Raji (cell line): ENCODE data around the gene IRAG1.

Experiments
- POLR2A ChIP-seq: IDR thresholded peaks from 2 replicates; pipeline ENCODE4 v1.6.1; 2011; ENCODE audit warnings: low read depth, low read length, control low read depth; ENCODE audit not compliant: insufficient read depth

Gene IRAG1

GRCh38 chr11:10693509-10694081 lies at the start of gene IRAG1:
TSS of gene IRAG1 (minus strand) at chr11:10693755. CDS start at chr11:10693602, 153 bp downstream.
- TF ChIP-seq POLR2A: no peak

GRCh38 chr11:10742460-10743208 lies 49.1 kb upstream of the IRAG1 start:
- no peak for TF ChIP-seq POLR2A

GRCh38 chr11:10735481-10736475 lies 42.2 kb upstream of the IRAG1 start:
- TF ChIP-seq POLR2A: no peak

GRCh38 chr11:10731064-10731680 lies 37.6 kb upstream of the IRAG1 start:
- TF ChIP-seq POLR2A: no peak

- TF ChIP-seq POLR2A: no peak
These were observed 36.6 kb upstream of the IRAG1 start for GRCh38 chr11:10730151-10730550.

GRCh38 chr11:10728789-10729472 lies 35.4 kb upstream of the IRAG1 start:
- no peak for TF ChIP-seq POLR2A

GRCh38 chr11:10728154-10728553 lies 34.6 kb upstream of the IRAG1 start:
- TF ChIP-seq POLR2A: no peak

- no peak for TF ChIP-seq POLR2A
These were observed 33.7 kb upstream of the IRAG1 start for GRCh38 chr11:10727146-10727851.

- no peak for TF ChIP-seq POLR2A
These were observed 32.3 kb upstream of the IRAG1 start for GRCh38 chr11:10725907-10726253.

GRCh38 chr11:10725114-10725906 lies 31.8 kb upstream of the IRAG1 start:
- no peak for TF ChIP-seq POLR2A

GRCh38 chr11:10722307-10722706 lies 28.8 kb upstream of the IRAG1 start:
- TF ChIP-seq POLR2A: no peak

- TF ChIP-seq POLR2A: no peak
These were observed 27.4 kb upstream of the IRAG1 start for GRCh38 chr11:10720881-10721376.

- TF ChIP-seq POLR2A: no peak
These were observed 26.1 kb upstream of the IRAG1 start for GRCh38 chr11:10719616-10720015.

GRCh38 chr11:10716543-10717259 lies 23.1 kb upstream of the IRAG1 start:
- no peak for TF ChIP-seq POLR2A
